Measurements from ENCODE around the gene IVD. TPM values are rescaled to one million over a fixed set of nuclear protein-coding genes. Genes with fewer than 3 reads are reported as not detected.

The IVD gene
- total RNA-seq, 1 experiment from 2014 or later = 93.1 TPM

DNA sequence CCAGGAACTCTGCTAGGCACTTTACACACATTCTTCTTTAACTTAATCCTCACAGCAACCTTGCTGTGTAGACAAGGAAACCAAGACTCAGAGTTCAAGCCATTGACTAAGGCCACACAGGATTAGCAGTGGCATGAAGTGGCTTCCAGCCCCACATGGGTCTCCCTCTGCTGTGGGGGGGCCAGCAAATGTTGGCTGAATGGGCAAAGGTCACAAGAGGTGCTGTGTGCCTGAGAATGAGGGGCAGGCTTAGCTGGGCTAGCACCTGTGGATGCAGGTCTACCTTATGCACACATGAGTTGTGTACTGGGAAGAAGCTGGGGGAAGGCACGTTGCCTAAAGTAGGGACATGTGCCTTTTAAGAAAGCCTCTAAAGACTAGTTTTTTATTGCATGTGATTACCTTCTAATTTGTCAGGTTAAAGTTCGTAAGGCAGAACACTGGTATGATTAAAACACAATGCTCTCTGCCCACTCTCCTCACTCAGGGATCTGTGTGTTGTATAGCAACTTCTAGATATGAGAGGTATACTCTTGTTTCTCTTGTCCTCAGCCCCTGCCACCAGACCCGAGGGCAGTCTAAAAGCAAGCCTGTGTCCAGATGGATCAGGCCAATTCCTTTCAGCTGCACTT lies 46.0 kb downstream of the IVD start:
- Histone ChIP-seq H3K23ac (ENCODE audit: insufficient read length, low read depth, low read length) (no peak overlapping the region), H3K79me1 (ENCODE audit: insufficient read depth, low read depth, low read length, poor library complexity, severe bottlenecking) (peaks cover 6% of the 10 kb centered on the region), H4K91ac (ENCODE audit: insufficient read length, low read depth, low read length) (no peak overlapping the region), H3K23me2 (ENCODE audit: insufficient read length, low read depth, low read length, poor library complexity, severe bottlenecking) (no peaks in the 10 kb centered on the region), H4K20me1 (ENCODE audit: control insufficient read depth, insufficient read depth, insufficient read length) (no peaks in the 10 kb centered on the region), H3K4ac (ENCODE audit: low read depth, low read length) (no peak overlapping the region), H4K8ac (replicated peaks; ENCODE audit: insufficient read length, low read depth, low read length) (no peak overlapping the region), H2BK15ac (ENCODE audit: low read depth, low read length) (no peak overlapping the region), H3T11ph (ENCODE audit: low read length) (no peak overlapping the region), H3K4me1 (ENCODE audit: insufficient read depth, low read length) (peaks cover 14% of the 10 kb centered on the region; the same call in 1 of the 2 replicates), H2BK120ac (ENCODE audit: low read depth, low read length, poor library complexity, severe bottlenecking) (no peak overlapping the region), H3K9ac (ENCODE audit: extremely low read depth, insufficient read length, low read length) (no peak overlapping the region), H2BK12ac (ENCODE audit: insufficient read length, low read depth, low read length) (no peak overlapping the region), H2BK20ac (ENCODE audit: low read depth, low read length, poor library complexity, severe bottlenecking) (no peak overlapping the region), H3K14ac (ENCODE audit: insufficient read depth, low read length) (no peak overlapping the region), H3K4me2 (ENCODE audit: insufficient read depth, insufficient read length, low read length) (no peak overlapping the region), H2BK5ac (ENCODE audit: insufficient read length, low read length) (no peak overlapping the region), H3K27ac (ENCODE audit: insufficient read length, low read depth, low read length) (no peak overlapping the region), H3K56ac (ENCODE audit: insufficient read length, low read depth, low read length) (no peak overlapping the region), H3K18ac (ENCODE audit: insufficient read length, low read depth, low read length) (no peak overlapping the region), H3K27me3 (ENCODE audit: insufficient read depth, low read length) (no peaks in the 10 kb centered on the region), H3K9me3 (ENCODE audit: control insufficient read depth, low read depth, low read length) (no peaks in the 10 kb centered on the region), H2AFZ (ENCODE audit: low read length) (no peak overlapping the region), H4K5ac (ENCODE audit: insufficient read length, low read depth, low read length) (no peak overlapping the region), H3K79me2 (ENCODE audit: insufficient read depth, low read length) (peaks cover 66% of the 10 kb centered on the region; the same call in 1 of the 2 replicates), H2AK5ac (ENCODE audit: insufficient read length, low read length) (no peak overlapping the region)
- Mint-ChIP-seq H3K4me3 (no peak overlapping the region; a peak in 2 of 5 replicates), H3K27ac (peak overlapping the region; percentile 46 to 94 (median 59); a peak in 5 of 7 replicates), H3K36me3 (ENCODE audit: insufficient read depth in 1 of 3, low read depth in 3 of 3) (peaks cover 0 to 14% (median 7%) of the 10 kb centered on the region in 3 experiments; a peak in 4 of 7 replicates), H3K9me3 (no peaks in the 10 kb centered on the region), H3K27me3 (ENCODE audit: low read depth) (no peaks in the 10 kb centered on the region), H3K4me1 (peaks cover 73 to 74% of the 10 kb centered on the region in 2 experiments)
- WGBS (ENCODE audit: extremely low coverage, insufficient read length, low lambda C conversion rate) = no CpG with 5 or more reads among the region's 3 CpGs
- no peak for DNase-seq
- TF ChIP-seq, protein P1, sequence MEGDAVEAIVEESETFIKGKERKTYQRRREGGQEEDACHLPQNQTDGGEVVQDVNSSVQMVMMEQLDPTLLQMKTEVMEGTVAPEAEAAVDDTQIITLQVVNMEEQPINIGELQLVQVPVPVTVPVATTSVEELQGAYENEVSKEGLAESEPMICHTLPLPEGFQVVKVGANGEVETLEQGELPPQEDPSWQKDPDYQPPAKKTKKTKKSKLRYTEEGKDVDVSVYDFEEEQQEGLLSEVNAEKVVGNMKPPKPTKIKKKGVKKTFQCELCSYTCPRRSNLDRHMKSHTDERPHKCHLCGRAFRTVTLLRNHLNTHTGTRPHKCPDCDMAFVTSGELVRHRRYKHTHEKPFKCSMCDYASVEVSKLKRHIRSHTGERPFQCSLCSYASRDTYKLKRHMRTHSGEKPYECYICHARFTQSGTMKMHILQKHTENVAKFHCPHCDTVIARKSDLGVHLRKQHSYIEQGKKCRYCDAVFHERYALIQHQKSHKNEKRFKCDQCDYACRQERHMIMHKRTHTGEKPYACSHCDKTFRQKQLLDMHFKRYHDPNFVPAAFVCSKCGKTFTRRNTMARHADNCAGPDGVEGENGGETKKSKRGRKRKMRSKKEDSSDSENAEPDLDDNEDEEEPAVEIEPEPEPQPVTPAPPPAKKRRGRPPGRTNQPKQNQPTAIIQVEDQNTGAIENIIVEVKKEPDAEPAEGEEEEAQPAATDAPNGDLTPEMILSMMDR (conservative IDR thresholded peaks at IDR 0.05) = no peak
